Measurements from ENCODE around the gene OR4C12. TPM values are rescaled to one million over a fixed set of nuclear protein-coding genes. Genes with fewer than 3 reads are reported as not detected.
"Not testable (repeated sequence)": the region's sequence is repeated elsewhere in the genome, so short reads cannot be mapped to it uniquely, and the experiment has no call there.

OR4C12 gene
- total RNA-seq: not detected

- H3K4me1 ChIP-seq; H3K4me3 ChIP-seq; intact Hi-C loops (cut with DNase I; ENCODE audit: low total_unique reads); H3K27ac ChIP-seq; H3K27me3 ChIP-seq; DNase-seq; in situ Hi-C loops (cut with MboI; ENCODE audit: low pct_ligation_motif_present in 1 of 4, low pct_unique_long_range_greater_than_20kb in 1 of 4, low sequenced_read_pairs in 3 of 4); H3K9me3 ChIP-seq; H3K36me3 ChIP-seq: not testable (repeated sequence)
- WGBS, 2 donors (ENCODE audit: low coverage in 1 of 2): 45 to 46% methylated on average over 1 of the region's 1 CpG
Measured at GRCh38 chr11:49982435-49982834, at the start of gene OR4C12. OR4C12 (minus strand) TSS chr11:49982535; CDS start chr11:49982501, 34 bp downstream.

GRCh38 chr11:50030193-50030592 is 47.9 kb upstream of the OR4C12 start:
- intact Hi-C loops (cut with DNase I; ENCODE audit: low total_unique reads): no loop called here
- Histone ChIP-seq H3K27ac (no peak overlapping the region), H3K9me3 (no peaks in the 10 kb centered on the region), H3K4me3 (no peak overlapping the region), H3K36me3 (no peaks in the 10 kb centered on the region), H3K27me3 (no peaks in the 10 kb centered on the region), H3K4me1 (no peaks in the 10 kb centered on the region)
- DNase-seq: no peak
- WGBS, 2 donors (ENCODE audit: low coverage in 1 of 2): 60 to 73% methylated on average over 1 of the region's 1 CpG
- in situ Hi-C loops (cut with MboI; ENCODE audit: low pct_ligation_motif_present in 1 of 4, low pct_unique_long_range_greater_than_20kb in 1 of 4, low sequenced_read_pairs in 3 of 4): no loop called here
- no peak for TF ChIP-seq POLR2A (IDR thresholded peaks at IDR 0.05)

GRCh38 chr11:49995565-49995964 is 13.2 kb upstream of the OR4C12 start:
- Histone ChIP-seq H3K27ac (no peak overlapping the region), H3K27me3 (no peaks in the 10 kb centered on the region), H3K4me3 (no peak overlapping the region), H3K36me3 (no peaks in the 10 kb centered on the region), H3K9me3 (peaks cover 0 to 11% of the 10 kb centered on the region in 2 donors), H3K4me1 (no peaks in the 10 kb centered on the region)
- TF ChIP-seq POLR2A (IDR thresholded peaks at IDR 0.05) (no peak), EP300 (IDR thresholded peaks at IDR 0.05; ENCODE audit: low read depth) (no peak), POLR2AphosphoS5 (IDR thresholded peaks at IDR 0.05) (no peak)
- TF ChIP-seq, protein P1, sequence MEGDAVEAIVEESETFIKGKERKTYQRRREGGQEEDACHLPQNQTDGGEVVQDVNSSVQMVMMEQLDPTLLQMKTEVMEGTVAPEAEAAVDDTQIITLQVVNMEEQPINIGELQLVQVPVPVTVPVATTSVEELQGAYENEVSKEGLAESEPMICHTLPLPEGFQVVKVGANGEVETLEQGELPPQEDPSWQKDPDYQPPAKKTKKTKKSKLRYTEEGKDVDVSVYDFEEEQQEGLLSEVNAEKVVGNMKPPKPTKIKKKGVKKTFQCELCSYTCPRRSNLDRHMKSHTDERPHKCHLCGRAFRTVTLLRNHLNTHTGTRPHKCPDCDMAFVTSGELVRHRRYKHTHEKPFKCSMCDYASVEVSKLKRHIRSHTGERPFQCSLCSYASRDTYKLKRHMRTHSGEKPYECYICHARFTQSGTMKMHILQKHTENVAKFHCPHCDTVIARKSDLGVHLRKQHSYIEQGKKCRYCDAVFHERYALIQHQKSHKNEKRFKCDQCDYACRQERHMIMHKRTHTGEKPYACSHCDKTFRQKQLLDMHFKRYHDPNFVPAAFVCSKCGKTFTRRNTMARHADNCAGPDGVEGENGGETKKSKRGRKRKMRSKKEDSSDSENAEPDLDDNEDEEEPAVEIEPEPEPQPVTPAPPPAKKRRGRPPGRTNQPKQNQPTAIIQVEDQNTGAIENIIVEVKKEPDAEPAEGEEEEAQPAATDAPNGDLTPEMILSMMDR (IDR thresholded peaks at IDR 0.05): peak in 4 of 5 experiments; percentile 12 to 36 (median 24)
- DNase-seq: no peak
- WGBS, 2 donors (ENCODE audit: low coverage in 1 of 2): 44 to 52% methylated on average over 6 of the region's 6 CpGs
- intact Hi-C loops (cut with DNase I; ENCODE audit: low total_unique reads): no loop called here
- in situ Hi-C loops (cut with MboI; ENCODE audit: low pct_ligation_motif_present in 1 of 4, low pct_unique_long_range_greater_than_20kb in 1 of 4, low sequenced_read_pairs in 3 of 4): no loop called here

GRCh38 chr11:49973439-49973838 is 8.9 kb downstream of the OR4C12 start:
- H3K4me3 ChIP-seq; H3K4me1 ChIP-seq; H3K36me3 ChIP-seq; DNase-seq; in situ Hi-C loops (cut with MboI; ENCODE audit: low pct_ligation_motif_present in 1 of 4, low pct_unique_long_range_greater_than_20kb in 1 of 4, low sequenced_read_pairs in 3 of 4); intact Hi-C loops (cut with DNase I; ENCODE audit: low total_unique reads); H3K9me3 ChIP-seq; H3K27me3 ChIP-seq; H3K27ac ChIP-seq: not testable (repeated sequence)
- WGBS, 2 donors (ENCODE audit: low coverage in 1 of 2): 57 to 86% methylated on average over 2 to 4 of the region's 4 CpGs

DNA sequence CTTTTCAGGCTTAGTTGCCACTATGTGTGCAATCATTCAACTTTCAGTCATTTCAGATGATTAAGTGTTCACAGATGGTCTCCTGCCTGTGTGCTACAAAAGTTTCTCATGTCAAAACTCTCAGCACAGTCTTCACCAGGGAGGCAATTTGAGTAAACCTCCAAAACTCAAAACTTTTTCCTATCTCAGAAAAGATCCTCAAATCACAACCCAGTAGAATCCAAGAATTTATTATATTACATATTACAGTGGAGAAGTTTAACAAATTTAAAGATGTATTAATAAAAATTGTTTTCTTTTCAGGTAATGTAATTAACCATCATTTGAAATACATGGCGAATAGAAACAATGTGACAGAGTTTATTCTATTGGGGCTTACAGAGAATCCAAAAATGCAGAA is 30.2 kb downstream of the OR4C12 start, which contains the start of gene OR4C13:
Gene OR4C13 (plus strand): TSS at position 301 of the 400 bp plus-strand sequence. CDS start 32 bp downstream, at position 333.
- H3K4me1 ChIP-seq: no peaks in the 10 kb centered on the region

DNA sequence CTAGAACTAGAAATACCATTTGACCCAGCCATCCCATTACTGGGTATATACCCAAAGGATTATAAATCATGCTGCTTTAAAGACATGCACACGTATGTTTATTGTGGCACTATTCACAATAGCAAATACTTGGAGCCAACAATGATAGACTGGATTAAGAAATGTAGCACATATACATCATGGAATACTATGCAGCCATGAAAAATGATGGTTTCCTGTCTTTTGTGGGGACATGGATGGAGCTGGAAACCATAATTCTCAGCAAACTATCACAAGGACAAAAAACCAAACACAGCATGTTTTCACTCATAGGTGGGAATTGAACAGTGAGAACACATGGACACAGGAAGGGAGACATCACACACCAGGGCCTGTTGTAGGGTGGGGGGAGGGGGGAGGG is 33.6 kb downstream of the OR4C12 start:
- H3K27me3 ChIP-seq; H3K9me3 ChIP-seq; H3K27ac ChIP-seq; H3K36me3 ChIP-seq; H3K4me3 ChIP-seq; in situ Hi-C loops (cut with MboI; ENCODE audit: low pct_ligation_motif_present in 1 of 4, low pct_unique_long_range_greater_than_20kb in 1 of 4, low sequenced_read_pairs in 3 of 4); H3K4me1 ChIP-seq; DNase-seq; intact Hi-C loops (cut with DNase I; ENCODE audit: low total_unique reads): not testable (repeated sequence)
- WGBS, 2 donors (ENCODE audit: low coverage in 1 of 2): 40 to 68% methylated on average over 1 of the region's 1 CpG

More for the DNA sequence above, 30.2 kb downstream of the OR4C12 start, which contains the start of gene OR4C13:
- H3K27ac ChIP-seq: no peak within 1 kb of the TSS
- no peaks in the 10 kb centered on the region for H3K27me3 ChIP-seq
- no peak for DNase-seq
- 85 to 94% methylated on average over 1 of the region's 1 CpG for WGBS, 2 donors (ENCODE audit: low coverage in 1 of 2)
- intact Hi-C loops (cut with DNase I; ENCODE audit: low total_unique reads) (no loop called here), in situ Hi-C loops (cut with MboI; ENCODE audit: low pct_ligation_motif_present in 1 of 4, low pct_unique_long_range_greater_than_20kb in 1 of 4, low sequenced_read_pairs in 3 of 4) (no loop called here)
- H3K36me3 ChIP-seq: no peaks in the 10 kb centered on the region
- no peak within 1 kb of the TSS for H3K4me3 ChIP-seq
- no peak for TF ChIP-seq POLR2A (IDR thresholded peaks at IDR 0.05)
- no peak for TF ChIP-seq EP300 (IDR thresholded peaks at IDR 0.05; ENCODE audit: low read depth)
- TF ChIP-seq POLR2AphosphoS5 (IDR thresholded peaks at IDR 0.05): no peak
- TF ChIP-seq, protein P1 (IDR thresholded peaks at IDR 0.05): no peak
- H3K9me3 ChIP-seq: no peaks in the 10 kb centered on the region

Other genes with a start within 250 kb of the OR4C12 start
- not detected for gene OR4C13, start 30.1 kb downstream of the OR4C12 start, total RNA-seq
- gene OR4C45, start 50.3 kb upstream of the OR4C12 start, total RNA-seq: not detected